ENCODE results near the gene MEOX2. TPM values are rescaled to one million over a fixed set of nuclear protein-coding genes. Genes with fewer than 3 reads are reported as not detected.

The MEOX2 gene
- total RNA-seq, 1 donor from 2014 or later = 0.39 TPM

DNA sequence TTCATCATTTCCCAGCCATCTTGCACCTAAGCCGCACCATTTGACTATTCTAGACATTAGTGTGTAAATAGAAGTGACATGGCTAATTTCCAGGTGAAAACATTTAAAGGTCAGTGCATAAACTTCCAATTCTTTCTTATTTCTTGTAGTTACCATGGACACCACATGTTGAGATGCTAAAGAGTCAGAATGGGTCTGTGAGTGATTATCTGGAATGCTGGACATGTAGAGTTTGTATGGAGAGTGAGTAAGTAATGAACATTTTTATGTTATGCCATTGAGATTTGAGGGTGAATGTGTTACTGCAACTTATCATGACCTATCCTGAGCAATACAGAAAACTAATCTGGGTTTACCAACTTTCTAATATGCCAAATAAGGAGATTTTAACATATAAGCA, 60.4 kb downstream of the MEOX2 start:
- Mint-ChIP-seq H3K27ac (ENCODE audit: unreplicated experiment) (no peak overlapping the region), H3K36me3 (ENCODE audit: unreplicated experiment) (no peaks in the 10 kb centered on the region), H3K4me3 (ENCODE audit: unreplicated experiment) (no peak overlapping the region), H3K4me1 (ENCODE audit: low read depth, unreplicated experiment) (peaks cover 5% of the 10 kb centered on the region), H3K27me3 (ENCODE audit: unreplicated experiment) (no peaks in the 10 kb centered on the region), H3K9me3 (ENCODE audit: unreplicated experiment) (no peaks in the 10 kb centered on the region)
- DNase-seq = no peak
- no peak for TF ChIP-seq CTCF (IDR thresholded peaks at IDR 0.05; ENCODE audit: partially characterized antibody, unreplicated experiment)

GRCh38 chr7:15625466-15625865, 61.0 kb downstream of the MEOX2 start:
- no peak for DNase-seq
- Mint-ChIP-seq H3K27ac (ENCODE audit: unreplicated experiment) (no peak overlapping the region), H3K27me3 (ENCODE audit: unreplicated experiment) (no peaks in the 10 kb centered on the region), H3K9me3 (ENCODE audit: unreplicated experiment) (no peaks in the 10 kb centered on the region), H3K4me3 (ENCODE audit: unreplicated experiment) (no peak overlapping the region), H3K4me1 (ENCODE audit: low read depth, unreplicated experiment) (peaks cover 5% of the 10 kb centered on the region), H3K36me3 (ENCODE audit: unreplicated experiment) (no peaks in the 10 kb centered on the region)
- TF ChIP-seq CTCF (IDR thresholded peaks at IDR 0.05; ENCODE audit: partially characterized antibody, unreplicated experiment) = no peak

DNA sequence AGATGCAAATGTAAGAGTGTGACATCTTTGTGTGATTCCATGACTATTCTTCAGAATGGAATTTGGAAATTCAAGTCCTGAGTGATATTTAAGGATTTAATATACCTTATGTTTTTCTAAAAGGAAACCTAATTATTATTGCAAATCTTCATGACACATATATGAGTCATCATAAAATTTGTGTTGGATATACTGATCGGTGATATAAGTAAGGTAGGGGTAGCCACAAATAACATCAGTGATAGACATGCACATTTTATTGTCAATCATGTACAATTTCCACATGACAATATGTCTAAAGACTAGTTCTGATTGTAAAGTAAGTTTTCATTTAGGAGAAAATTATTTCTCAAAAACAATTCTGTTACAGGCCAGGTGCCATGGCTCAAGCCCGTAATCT, 65.0 kb downstream of the MEOX2 start:
- H3K4me1 Mint-ChIP-seq (ENCODE audit: low read depth, unreplicated experiment) = no peaks in the 10 kb centered on the region
- no peaks in the 10 kb centered on the region for H3K27me3 Mint-ChIP-seq (ENCODE audit: unreplicated experiment)
- TF ChIP-seq CTCF (IDR thresholded peaks at IDR 0.05; ENCODE audit: partially characterized antibody, unreplicated experiment) = no peak
- H3K36me3 Mint-ChIP-seq (ENCODE audit: unreplicated experiment) = no peaks in the 10 kb centered on the region
- no peak for DNase-seq
- H3K27ac Mint-ChIP-seq (ENCODE audit: unreplicated experiment) = no peak overlapping the region
- no peaks in the 10 kb centered on the region for H3K9me3 Mint-ChIP-seq (ENCODE audit: unreplicated experiment)
- H3K4me3 Mint-ChIP-seq (ENCODE audit: unreplicated experiment) = no peak overlapping the region

DNA sequence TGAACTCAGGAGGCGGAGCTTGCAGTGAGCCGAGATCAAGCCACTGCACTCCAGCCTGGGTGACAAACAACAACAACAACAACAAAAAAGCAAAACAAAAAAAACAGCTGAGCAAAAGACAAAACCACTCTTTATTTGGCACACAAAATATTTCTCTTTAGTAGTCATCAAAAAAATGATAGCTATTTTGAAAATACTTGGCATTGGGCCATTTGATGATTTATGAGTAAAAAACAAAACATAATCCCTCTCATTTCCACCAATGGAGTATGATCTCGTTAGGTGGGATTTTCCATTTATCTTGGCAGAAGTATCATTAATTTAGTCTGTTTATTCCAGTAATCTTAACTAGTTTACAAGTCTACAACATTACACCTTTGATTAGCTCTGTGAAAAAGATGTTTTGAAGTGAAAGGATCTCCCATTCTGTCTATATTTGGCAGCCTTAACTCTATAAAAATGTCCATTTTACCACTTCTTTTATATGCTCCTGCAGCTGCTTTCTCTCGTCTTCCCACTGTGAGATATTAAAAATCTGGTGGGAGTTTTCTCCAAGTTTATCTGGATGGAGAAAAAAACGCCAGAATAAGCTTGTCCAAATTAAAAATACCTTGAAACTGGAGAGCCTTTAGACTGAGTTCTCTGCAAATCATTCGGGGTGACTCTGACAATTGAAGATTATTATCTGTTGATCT, 65.8 kb downstream of the MEOX2 start:
- DNase-seq = no peak
- Mint-ChIP-seq H3K27ac (ENCODE audit: unreplicated experiment) (no peak overlapping the region), H3K4me1 (ENCODE audit: low read depth, unreplicated experiment) (no peaks in the 10 kb centered on the region), H3K4me3 (ENCODE audit: unreplicated experiment) (no peak overlapping the region), H3K27me3 (ENCODE audit: unreplicated experiment) (no peaks in the 10 kb centered on the region), H3K36me3 (ENCODE audit: unreplicated experiment) (no peaks in the 10 kb centered on the region), H3K9me3 (ENCODE audit: unreplicated experiment) (no peaks in the 10 kb centered on the region)
- TF ChIP-seq CTCF (IDR thresholded peaks at IDR 0.05; ENCODE audit: partially characterized antibody, unreplicated experiment) = no peak

- H3K27ac Mint-ChIP-seq (ENCODE audit: unreplicated experiment) = no peak overlapping the region
- no peak for TF ChIP-seq CTCF (IDR thresholded peaks at IDR 0.05; ENCODE audit: partially characterized antibody, unreplicated experiment)
Observed at GRCh38 chr7:15618275-15618674, 68.2 kb downstream of the MEOX2 start.

More at GRCh38 chr7:15618275-15618674, 68.2 kb downstream of the MEOX2 start:
- H3K27me3 Mint-ChIP-seq (ENCODE audit: unreplicated experiment) = no peaks in the 10 kb centered on the region
- H3K4me3 Mint-ChIP-seq (ENCODE audit: unreplicated experiment) = no peak overlapping the region
- no peaks in the 10 kb centered on the region for H3K36me3 Mint-ChIP-seq (ENCODE audit: unreplicated experiment)
- no peaks in the 10 kb centered on the region for H3K4me1 Mint-ChIP-seq (ENCODE audit: low read depth, unreplicated experiment)
- DNase-seq = no peak
- H3K9me3 Mint-ChIP-seq (ENCODE audit: unreplicated experiment) = no peaks in the 10 kb centered on the region
